HG02763 (cell line): ENCODE measurements around the gene HOXB9.

Experiments
- ATAC-seq: cut with Tn5 transposase; IDR thresholded peaks from one replicate; pipeline ENCODE4 v1.9.1; 2021; ENCODE audit warnings: mild to moderate bottlenecking, moderate library complexity; ENCODE audit not compliant: unreplicated experiment

Gene HOXB9

GRCh38 chr17:48639982-48640857, 14.1 kb upstream of the HOXB9 start:
- ATAC-seq: no peak

DNA sequence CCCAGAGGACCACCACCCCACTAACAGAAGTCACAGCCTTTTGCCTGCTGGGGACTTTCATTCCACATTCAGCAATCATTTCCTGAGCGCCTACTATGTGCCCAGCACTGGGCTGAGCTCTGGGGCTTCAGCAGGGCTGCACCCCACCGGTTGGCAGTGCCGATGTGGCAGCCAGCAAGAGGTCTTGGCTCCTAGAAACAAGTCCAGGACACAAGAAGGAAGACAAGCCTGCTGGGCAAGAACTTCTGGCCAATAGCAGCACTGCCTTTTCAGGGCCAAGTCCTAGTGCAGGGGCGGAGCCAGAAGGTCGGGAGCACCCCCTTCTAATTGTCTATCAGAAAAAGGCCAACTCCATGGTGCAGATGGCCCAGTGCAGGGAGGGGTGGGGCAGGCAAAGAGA, 13.0 kb upstream of the HOXB9 start:
- ATAC-seq: no peak

GRCh38 chr17:48637323-48638260, 11.4 kb upstream of the HOXB9 start:
- no peak for ATAC-seq

- ATAC-seq: no peak
These were observed 10.2 kb upstream of the HOXB9 start for GRCh38 chr17:48636177-48637018.

DNA sequence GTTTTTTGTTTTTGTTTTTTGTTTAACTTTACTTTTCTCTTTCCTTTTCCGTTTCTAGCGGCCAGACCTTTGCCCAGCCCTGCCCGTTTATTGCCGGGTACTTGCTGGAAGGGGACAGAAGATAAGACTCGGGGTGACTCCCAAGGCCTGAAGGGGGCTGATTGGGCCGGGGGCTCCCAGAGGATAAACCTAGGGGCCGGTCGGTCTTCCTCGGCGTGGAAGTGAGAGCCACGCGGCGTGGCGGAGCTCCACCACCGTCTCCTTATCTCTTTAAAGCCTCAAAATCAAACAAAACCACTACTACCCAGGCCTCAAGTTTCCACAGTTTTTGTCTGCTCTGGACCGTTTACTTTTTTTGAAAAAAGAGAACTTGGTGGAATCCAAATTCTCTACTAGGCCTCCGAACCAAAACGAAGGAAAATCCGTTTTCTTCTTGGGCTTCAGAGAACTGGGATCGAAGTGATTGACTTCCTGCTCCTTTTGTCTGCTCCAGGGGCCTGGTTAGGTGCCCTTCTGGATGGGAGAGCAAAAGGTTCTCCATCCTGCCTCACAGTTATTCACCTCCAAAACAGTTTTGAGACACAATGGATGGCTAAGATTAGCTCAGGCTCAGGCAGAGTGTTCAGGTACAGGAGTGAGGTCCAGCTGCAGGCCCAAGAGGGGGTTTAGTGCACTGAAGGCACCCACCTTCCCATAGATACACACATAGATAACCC, 8.5 kb upstream of the HOXB9 start:
- ATAC-seq: no peak

- ATAC-seq: no peak
These were observed 7.1 kb upstream of the HOXB9 start for GRCh38 chr17:48633266-48633677.

DNA sequence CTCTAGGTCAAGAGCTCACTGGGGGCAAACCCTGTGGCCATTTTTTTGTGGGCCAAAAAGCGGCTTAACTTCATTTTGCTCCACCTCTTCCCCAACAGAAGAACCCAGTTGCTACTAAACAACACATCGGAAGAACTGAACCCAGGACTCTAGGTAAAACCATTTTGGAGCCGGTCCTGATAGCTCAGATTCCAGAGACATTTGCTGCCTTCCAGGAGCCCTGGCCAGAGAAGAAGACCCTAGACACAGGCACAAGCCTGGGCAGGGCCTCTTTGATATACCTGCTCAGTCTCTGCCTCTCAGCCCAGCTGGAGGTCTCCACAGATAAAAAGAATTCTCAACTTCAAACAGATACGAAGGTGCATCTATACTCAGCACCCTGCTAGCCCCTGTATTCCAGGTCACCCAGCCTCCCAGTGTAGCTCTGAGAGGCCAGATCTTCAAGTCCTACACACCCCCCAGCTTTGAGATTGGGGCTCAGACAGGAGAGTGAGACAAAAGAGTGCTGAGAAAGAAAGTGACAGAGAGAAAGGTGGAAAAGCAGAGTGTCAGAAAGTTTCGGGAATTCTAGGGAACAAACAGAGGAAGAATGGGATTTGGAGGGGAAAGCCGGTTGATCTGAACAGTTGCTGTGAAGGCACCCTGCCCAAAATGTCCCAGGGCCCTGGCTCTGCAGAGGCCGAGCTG, 6.6 kb upstream of the HOXB9 start:
- no peak for ATAC-seq

GRCh38 chr17:48631693-48632578, 5.8 kb upstream of the HOXB9 start:
- no peak for ATAC-seq

DNA sequence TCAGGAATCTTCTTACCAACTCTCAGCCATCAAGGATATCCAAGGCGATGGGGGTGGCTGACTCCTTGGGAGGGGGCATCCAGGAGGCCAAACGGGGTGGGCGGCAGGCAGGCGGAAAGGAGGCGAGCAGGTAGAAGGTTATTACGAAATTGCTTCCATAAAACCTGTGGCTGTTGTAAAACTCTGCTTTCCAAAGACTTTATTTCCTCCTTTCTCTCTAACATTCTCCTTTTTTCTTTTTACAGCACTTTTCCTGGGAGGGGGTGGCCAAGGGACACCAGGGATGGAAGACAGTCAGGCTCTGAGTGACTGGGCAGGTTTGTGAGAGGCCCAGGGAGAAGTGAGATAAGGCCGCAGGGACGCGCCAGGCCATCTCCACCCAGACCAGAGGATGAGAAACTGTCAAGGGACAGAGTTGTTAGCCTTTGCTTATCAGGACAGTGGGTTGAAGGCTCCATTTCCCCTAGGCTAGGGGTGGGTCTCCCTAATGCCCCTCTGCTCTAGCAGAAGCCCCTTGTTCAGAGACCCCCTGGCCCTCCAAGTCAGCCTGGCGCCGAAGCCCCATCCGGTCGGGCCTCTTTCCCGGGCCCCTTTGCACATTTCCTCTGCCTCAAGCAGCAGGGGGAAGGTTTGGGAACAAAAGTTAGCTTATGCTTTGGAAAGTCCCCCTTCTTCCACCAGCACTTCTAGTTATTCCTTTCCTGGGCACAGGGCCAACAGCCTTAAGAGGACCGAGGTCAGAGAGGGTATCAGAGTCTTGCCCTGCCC, 5.0 kb upstream of the HOXB9 start:
- no peak for ATAC-seq

DNA sequence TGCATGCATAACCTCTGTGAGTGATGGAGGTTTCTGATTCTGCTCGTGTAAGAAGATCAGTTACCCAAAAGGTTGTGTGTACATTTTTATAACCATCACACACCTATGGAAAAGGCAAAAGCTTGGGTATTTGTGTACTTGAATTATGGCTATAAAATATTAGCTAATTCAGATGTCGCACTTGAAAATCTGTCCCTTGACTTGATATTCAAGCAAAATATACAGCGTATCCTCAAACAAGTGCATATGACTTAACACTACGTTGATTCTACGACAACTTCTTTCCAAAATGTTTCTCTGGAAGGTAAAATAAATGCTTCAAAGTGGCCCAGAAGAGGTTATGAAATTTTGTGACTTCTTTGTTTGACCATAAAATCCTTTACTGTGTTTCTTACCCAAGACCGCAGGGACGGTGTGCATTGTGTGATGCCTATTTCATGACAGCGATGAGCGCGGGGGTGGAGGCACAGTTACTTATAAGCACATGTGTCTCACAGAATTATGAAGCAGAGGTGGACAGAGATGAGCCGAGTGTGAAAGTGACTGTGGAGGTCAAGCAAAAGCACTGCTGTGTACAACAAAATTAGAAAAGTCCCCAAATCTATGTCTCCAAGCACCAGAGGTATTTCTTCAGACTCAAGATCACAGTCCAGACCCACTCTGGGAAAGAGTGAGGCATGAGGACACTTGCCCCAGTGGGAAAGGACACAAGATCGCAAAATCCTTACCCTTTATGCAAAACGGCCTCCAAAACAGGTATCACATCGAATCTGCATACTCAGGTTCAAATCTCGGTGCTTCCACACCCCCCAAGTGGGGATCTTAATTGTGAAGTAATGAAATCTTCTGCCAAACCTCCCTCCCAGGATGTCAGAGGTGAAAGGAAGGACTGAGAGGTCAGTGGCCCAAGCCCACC, 4.1 kb upstream of the HOXB9 start:
- no peak for ATAC-seq

- ATAC-seq: no peak
These were observed 3.2 kb upstream of the HOXB9 start for GRCh38 chr17:48629411-48629759.

GRCh38 chr17:48628649-48629410, 2.7 kb upstream of the HOXB9 start:
- ATAC-seq: no peak

- no peak for ATAC-seq
These were observed 1.7 kb upstream of the HOXB9 start for GRCh38 chr17:48627623-48628521.

GRCh38 chr17:48627118-48627597, 1.0 kb upstream of the HOXB9 start:
- no peak for ATAC-seq
